HepG2 (cell line): ENCODE measurements around the gene ANKRD39. TPM values are rescaled to one million over a fixed set of nuclear protein-coding genes. Genes with fewer than 3 reads are reported as not detected.

Experiments
- ATF7-NPFF ChIP-seq: sonication (generic); formaldehyde crosslinking; IDR thresholded peaks from 2 replicates; pipeline ENCODE4 v1.8.1; 2023; ENCODE audit warnings: mild to moderate bottlenecking, low read depth, missing genetic modification reagents, moderate library complexity
- KAT8 ChIP-seq: IDR thresholded peaks from 2 replicates; pipeline ENCODE4 v1.6.1; 2016; ENCODE audit warnings: missing genetic modification reagents, missing compliant biosample characterization
- MED1 ChIP-seq: sonication (generic); formaldehyde crosslinking; IDR thresholded peaks from 2 replicates; pipeline ENCODE4 v1.4.0; 2020; ENCODE audit warnings: missing genetic modification reagents
- MTF1 ChIP-seq: sonication (generic); formaldehyde crosslinking; IDR thresholded peaks from 2 replicates; pipeline ENCODE4 v1.5.0; 2020; ENCODE audit warnings: missing genetic modification reagents
- NFKBIZ ChIP-seq: IDR thresholded peaks from 2 replicates; pipeline ENCODE4 v1.6.1; 2018; ENCODE audit warnings: missing genetic modification reagents, missing compliant biosample characterization
- NR1H2 ChIP-seq: sonication (generic); formaldehyde crosslinking; IDR thresholded peaks from 2 replicates; pipeline ENCODE4 v1.8.1; 2022; ENCODE audit warnings: low read depth, missing genetic modification reagents, borderline replicate concordance
- RELA ChIP-seq: sonication (generic); formaldehyde crosslinking; IDR thresholded peaks from 2 replicates; pipeline ENCODE4 v1.4.0; 2020; ENCODE audit warnings: missing genetic modification reagents
- SCMH1 ChIP-seq: sonication (generic); formaldehyde crosslinking; IDR thresholded peaks from 2 replicates; pipeline ENCODE4 v1.9.0; 2021; ENCODE audit warnings: missing genetic modification reagents, mild to moderate bottlenecking, borderline replicate concordance
- SMC3 ChIP-seq: IDR thresholded peaks from 2 replicates; pipeline ENCODE4 v1.6.1; 2011; ENCODE audit warnings: low read length, improper control_type of control experiment
- SSRP1 ChIP-seq: IDR thresholded peaks from 2 replicates; pipeline ENCODE4 v1.6.1; 2016; ENCODE audit warnings: control low read depth
- ZFP41 ChIP-seq: sonication (generic); formaldehyde crosslinking; IDR thresholded peaks from 2 replicates; pipeline ENCODE4 v1.4.0; 2020; ENCODE audit warnings: mild to moderate bottlenecking, missing genetic modification reagents, borderline replicate concordance
- ZNF207 ChIP-seq: fragments of 450-650 bp; IDR thresholded peaks from 2 replicates; pipeline ENCODE4 v1.6.1; 2016; ENCODE audit warnings: antibody characterized with exemption, borderline replicate concordance
- ZNF225 ChIP-seq: sonication (generic); formaldehyde crosslinking; IDR thresholded peaks from 2 replicates; pipeline ENCODE4 v1.4.0; 2020; ENCODE audit warnings: mild to moderate bottlenecking, missing genetic modification reagents
- ZNF24 ChIP-seq: fragments of 450-650 bp; IDR thresholded peaks from 2 replicates; pipeline ENCODE4 v1.6.1; 2017; ENCODE audit warnings: antibody characterized with exemption, mild to moderate bottlenecking
- ZNF263 ChIP-seq: sonication (generic); formaldehyde crosslinking; IDR thresholded peaks from 2 replicates; pipeline ENCODE4 v1.4.0; 2020; ENCODE audit warnings: missing genetic modification reagents
- ZNF264 ChIP-seq: sonication (generic); formaldehyde crosslinking; IDR thresholded peaks from 2 replicates; pipeline ENCODE4 v1.4.0; 2020; ENCODE audit warnings: missing genetic modification reagents
- ZNF33B ChIP-seq: sonication (generic); formaldehyde crosslinking; IDR thresholded peaks from 2 replicates; pipeline ENCODE4 v1.5.1; 2020; ENCODE audit warnings: mild to moderate bottlenecking, missing genetic modification reagents
- ZNF589 ChIP-seq: sonication (generic); formaldehyde crosslinking; conservative IDR thresholded peaks from 2 replicates; pipeline ENCODE4 v1.8.0; 2022; ENCODE audit warnings: mild to moderate bottlenecking, moderate library complexity, missing genetic modification reagents
- ZNF607 ChIP-seq: sonication (generic); formaldehyde crosslinking; IDR thresholded peaks from 2 replicates; pipeline ENCODE4 v1.5.1; 2020; ENCODE audit warnings: missing genetic modification reagents, mild to moderate bottlenecking, borderline replicate concordance
- ZNF768 ChIP-seq: sonication (generic); formaldehyde crosslinking; IDR thresholded peaks from 2 replicates; pipeline ENCODE4 v1.4.0; 2020; ENCODE audit warnings: missing genetic modification reagents
- ZNF790 ChIP-seq: sonication (generic); formaldehyde crosslinking; IDR thresholded peaks from 2 replicates; pipeline ENCODE4 v1.8.0; 2022; ENCODE audit warnings: missing genetic modification reagents, mild to moderate bottlenecking, borderline replicate concordance
- polyA plus RNA-seq, 8 experiments: library from polyadenylated mRNA; depleted of rRNA in 3 of 8; stranded (reverse) in 7 of 8; unstranded in 1 of 8; fragments of >200 nt; fragmentation: Illumina TruSeq in 4 of 8; extraction: Trizol in 4 of 8; gene quantifications; 2 replicates each; pipeline versions ENCODE4 v1.2.1 to v1.2.3, GENCODE V29; 2011 to 2016; ENCODE audit warnings: low read depth in 4 of 8, missing spikeins in 1 of 8, mixed read lengths in 1 of 8; ENCODE audit not compliant: insufficient read depth in 1 of 8
- total RNA-seq, 5 experiments: library from RNA; depleted of rRNA; stranded (reverse); fragments of >200 nt; fragmentation: Illumina TruSeq; extraction: Trizol; gene quantifications; 2 replicates each; pipeline ENCODE4 v1.2.3, GENCODE V29; 2016; ENCODE audit warnings: low read depth in 1 of 5
- TF ChIP-seq, protein P1 (sequence below): sonication (generic); formaldehyde crosslinking; IDR thresholded peaks from 2 replicates; pipeline ENCODE4 v1.4.0; 2020; ENCODE audit warnings: missing genetic modification reagents, borderline replicate concordance
- TF ChIP-seq, protein P2 (sequence below): sonication (generic); formaldehyde crosslinking; IDR thresholded peaks from 2 replicates; pipeline ENCODE4 v1.5.1; 2020; ENCODE audit warnings: missing genetic modification reagents, mild to moderate bottlenecking, borderline replicate concordance
- TF ChIP-seq, protein P3 (sequence below): sonication (generic); formaldehyde crosslinking; IDR thresholded peaks from 2 replicates; pipeline ENCODE4 v1.8.0; 2022; ENCODE audit warnings: mild to moderate bottlenecking, missing genetic modification reagents, moderate library complexity

ANKRD39 gene
- total and polyA plus RNA-seq, 2 of the 13 experiments (the other 11 are each of a cell fraction or from before 2014, with no cell fraction given) = 23.2 to 24.8 TPM

DNA sequence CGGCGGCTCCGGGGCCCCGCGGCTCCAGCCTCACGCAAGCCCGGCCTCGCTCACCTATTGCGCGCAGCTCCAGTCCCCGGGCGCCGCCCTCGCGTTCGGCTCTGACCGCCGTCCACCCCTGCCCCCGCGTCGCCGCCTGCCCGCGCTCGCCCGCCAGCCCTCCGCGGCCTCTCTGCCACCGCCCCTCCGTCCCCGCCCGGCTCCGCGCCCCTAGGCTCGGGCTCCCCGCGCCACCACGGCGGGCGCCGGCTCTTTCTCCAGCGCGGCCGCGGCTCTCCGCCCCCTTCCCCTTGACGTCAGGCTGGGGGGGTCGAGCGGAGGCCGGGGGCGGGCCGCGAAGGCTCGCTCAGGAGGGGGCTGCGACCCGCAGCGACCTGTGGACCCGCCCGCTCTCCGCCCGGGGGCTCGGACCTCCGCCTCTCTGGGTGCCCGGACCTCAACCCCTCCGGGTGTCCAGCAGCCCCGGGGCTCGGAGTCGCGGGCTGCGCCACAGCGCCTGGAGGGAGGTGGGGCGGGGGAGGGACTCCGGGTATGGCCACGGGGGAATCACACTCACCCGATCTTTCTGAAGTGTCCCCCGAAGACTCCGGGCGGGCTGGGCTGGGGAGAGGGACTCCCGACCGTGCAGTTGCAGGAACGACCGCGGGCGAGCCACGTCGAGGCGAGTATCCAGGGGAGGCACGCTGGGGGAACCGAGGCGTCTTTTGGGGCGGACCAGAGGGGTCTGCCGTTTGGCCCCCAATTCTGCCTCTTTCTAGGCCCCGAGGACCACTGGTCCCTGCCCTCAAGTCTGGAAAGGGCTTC is 12.2 kb upstream of the ANKRD39 start, which contains the start of gene SEMA4C (continued):
- TF ChIP-seq, protein P1, sequence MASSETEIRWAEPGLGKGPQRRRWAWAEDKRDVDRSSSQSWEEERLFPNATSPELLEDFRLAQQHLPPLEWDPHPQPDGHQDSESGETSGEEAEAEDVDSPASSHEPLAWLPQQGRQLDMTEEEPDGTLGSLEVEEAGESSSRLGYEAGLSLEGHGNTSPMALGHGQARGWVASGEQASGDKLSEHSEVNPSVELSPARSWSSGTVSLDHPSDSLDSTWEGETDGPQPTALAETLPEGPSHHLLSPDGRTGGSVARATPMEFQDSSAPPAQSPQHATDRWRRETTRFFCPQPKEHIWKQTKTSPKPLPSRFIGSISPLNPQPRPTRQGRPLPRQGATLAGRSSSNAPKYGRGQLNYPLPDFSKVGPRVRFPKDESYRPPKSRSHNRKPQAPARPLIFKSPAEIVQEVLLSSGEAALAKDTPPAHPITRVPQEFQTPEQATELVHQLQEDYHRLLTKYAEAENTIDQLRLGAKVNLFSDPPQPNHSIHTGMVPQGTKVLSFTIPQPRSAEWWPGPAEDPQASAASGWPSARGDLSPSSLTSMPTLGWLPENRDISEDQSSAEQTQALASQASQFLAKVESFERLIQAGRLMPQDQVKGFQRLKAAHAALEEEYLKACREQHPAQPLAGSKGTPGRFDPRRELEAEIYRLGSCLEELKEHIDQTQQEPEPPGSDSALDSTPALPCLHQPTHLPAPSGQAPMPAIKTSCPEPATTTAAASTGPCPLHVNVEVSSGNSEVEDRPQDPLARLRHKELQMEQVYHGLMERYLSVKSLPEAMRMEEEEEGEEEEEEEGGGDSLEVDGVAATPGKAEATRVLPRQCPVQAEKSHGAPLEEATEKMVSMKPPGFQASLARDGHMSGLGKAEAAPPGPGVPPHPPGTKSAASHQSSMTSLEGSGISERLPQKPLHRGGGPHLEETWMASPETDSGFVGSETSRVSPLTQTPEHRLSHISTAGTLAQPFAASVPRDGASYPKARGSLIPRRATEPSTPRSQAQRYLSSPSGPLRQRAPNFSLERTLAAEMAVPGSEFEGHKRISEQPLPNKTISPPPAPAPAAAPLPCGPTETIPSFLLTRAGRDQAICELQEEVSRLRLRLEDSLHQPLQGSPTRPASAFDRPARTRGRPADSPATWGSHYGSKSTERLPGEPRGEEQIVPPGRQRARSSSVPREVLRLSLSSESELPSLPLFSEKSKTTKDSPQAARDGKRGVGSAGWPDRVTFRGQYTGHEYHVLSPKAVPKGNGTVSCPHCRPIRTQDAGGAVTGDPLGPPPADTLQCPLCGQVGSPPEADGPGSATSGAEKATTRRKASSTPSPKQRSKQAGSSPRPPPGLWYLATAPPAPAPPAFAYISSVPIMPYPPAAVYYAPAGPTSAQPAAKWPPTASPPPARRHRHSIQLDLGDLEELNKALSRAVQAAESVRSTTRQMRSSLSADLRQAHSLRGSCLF (CRISPR knock-in tag) = no peak
- no peak for TF ChIP-seq ZNF207
- no peak for TF ChIP-seq NFKBIZ (CRISPR knock-in tag)
- TF ChIP-seq SCMH1 (CRISPR knock-in tag) = no peak
- 0 out of 2 replicates have a peak, but pooled peaks have one; percentile 40 for TF ChIP-seq KAT8 (CRISPR knock-in tag)
- no peak for TF ChIP-seq ZNF589 (CRISPR knock-in tag)
- TF ChIP-seq MED1 = 0 out of 2 replicates have a peak, but pooled peaks have one; percentile 30
- no peak for TF ChIP-seq ZNF768 (CRISPR knock-in tag)
- no peak for TF ChIP-seq MTF1
- no peak for TF ChIP-seq ZNF24
- no peak for TF ChIP-seq SSRP1 (CRISPR knock-in tag)
- no peak for TF ChIP-seq ZNF263 (CRISPR knock-in tag)
- no peak for TF ChIP-seq ZNF33B (CRISPR knock-in tag)
- no peak for TF ChIP-seq ZNF264 (CRISPR knock-in tag)
- no peak for TF ChIP-seq RELA (CRISPR knock-in tag)
- TF ChIP-seq NR1H2 (CRISPR knock-in tag) = no peak
- peak; percentile 50; the same call in 1 of the 2 replicates for TF ChIP-seq ZNF607 (CRISPR knock-in tag)
- no peak for TF ChIP-seq ZNF225
- no peak for TF ChIP-seq SMC3
- no peak for TF ChIP-seq ZNF790 (CRISPR knock-in tag)
- TF ChIP-seq ATF7-NPFF (CRISPR knock-in tag) = no peak
- no peak for TF ChIP-seq ZFP41 (CRISPR knock-in tag)
- TF ChIP-seq, protein P2, sequence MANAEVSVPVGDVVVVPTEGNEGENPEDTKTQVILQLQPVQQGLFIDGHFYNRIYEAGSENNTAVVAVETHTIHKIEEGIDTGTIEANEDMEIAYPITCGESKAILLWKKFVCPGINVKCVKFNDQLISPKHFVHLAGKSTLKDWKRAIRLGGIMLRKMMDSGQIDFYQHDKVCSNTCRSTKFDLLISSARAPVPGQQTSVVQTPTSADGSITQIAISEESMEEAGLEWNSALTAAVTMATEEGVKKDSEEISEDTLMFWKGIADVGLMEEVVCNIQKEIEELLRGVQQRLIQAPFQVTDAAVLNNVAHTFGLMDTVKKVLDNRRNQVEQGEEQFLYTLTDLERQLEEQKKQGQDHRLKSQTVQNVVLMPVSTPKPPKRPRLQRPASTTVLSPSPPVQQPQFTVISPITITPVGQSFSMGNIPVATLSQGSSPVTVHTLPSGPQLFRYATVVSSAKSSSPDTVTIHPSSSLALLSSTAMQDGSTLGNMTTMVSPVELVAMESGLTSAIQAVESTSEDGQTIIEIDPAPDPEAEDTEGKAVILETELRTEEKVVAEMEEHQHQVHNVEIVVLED (CRISPR knock-in tag) = peak; percentile 65; the same call in 1 of the 2 replicates
- TF ChIP-seq, protein P3, sequence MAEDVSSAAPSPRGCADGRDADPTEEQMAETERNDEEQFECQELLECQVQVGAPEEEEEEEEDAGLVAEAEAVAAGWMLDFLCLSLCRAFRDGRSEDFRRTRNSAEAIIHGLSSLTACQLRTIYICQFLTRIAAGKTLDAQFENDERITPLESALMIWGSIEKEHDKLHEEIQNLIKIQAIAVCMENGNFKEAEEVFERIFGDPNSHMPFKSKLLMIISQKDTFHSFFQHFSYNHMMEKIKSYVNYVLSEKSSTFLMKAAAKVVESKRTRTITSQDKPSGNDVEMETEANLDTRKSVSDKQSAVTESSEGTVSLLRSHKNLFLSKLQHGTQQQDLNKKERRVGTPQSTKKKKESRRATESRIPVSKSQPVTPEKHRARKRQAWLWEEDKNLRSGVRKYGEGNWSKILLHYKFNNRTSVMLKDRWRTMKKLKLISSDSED = no peak; the same call in 1 of the 2 replicates
